ENCODE results near the gene SLC27A5.
A peak's percentile ranks its signal among the peaks of the same experiment; 100 is the strongest.

Gene SLC27A5

GRCh38 chr19:58479736-58480480 is 31.9 kb downstream of the SLC27A5 start:
- DNase-seq (ENCODE audit: extremely low read depth, insufficient read length), result no peak
- no peak overlapping the region for H3K4me3 ChIP-seq (replicated peaks; ENCODE audit: low read depth, low read length)
- no peak for TF ChIP-seq CTCF (IDR thresholded peaks at IDR 0.05; ENCODE audit: insufficient read depth, low read length, poor library complexity, severe bottlenecking)
- H3K36me3 ChIP-seq (ENCODE audit: control insufficient read depth, insufficient read depth, low read length), result peaks cover 6% of the 10 kb centered on the region; the same call in 1 of the 2 replicates
- H3K27me3 ChIP-seq (replicated peaks; ENCODE audit: control insufficient read depth, insufficient read depth, low read length), result no peaks in the 10 kb centered on the region

GRCh38 chr19:58479303-58479702 is 32.5 kb downstream of the SLC27A5 start:
- Histone ChIP-seq H3K4me3 (replicated peaks; ENCODE audit: low read depth, low read length) (no peak overlapping the region), H3K36me3 (ENCODE audit: control insufficient read depth, insufficient read depth, low read length) (peaks cover 6% of the 10 kb centered on the region; the same call in 1 of the 2 replicates), H3K27me3 (replicated peaks; ENCODE audit: control insufficient read depth, insufficient read depth, low read length) (no peaks in the 10 kb centered on the region)
- TF ChIP-seq CTCF (IDR thresholded peaks at IDR 0.05; ENCODE audit: insufficient read depth, low read length, poor library complexity, severe bottlenecking), result no peak
- DNase-seq (ENCODE audit: extremely low read depth, insufficient read length), result no peak

- H3K4me3 ChIP-seq (replicated peaks; ENCODE audit: low read depth, low read length), result no peak overlapping the region
- peaks cover 9% of the 10 kb centered on the region; the same call in 1 of the 2 replicates for H3K36me3 ChIP-seq (ENCODE audit: control insufficient read depth, insufficient read depth, low read length)
- no peak for DNase-seq (ENCODE audit: extremely low read depth, insufficient read length)
- TF ChIP-seq CTCF (IDR thresholded peaks at IDR 0.05; ENCODE audit: insufficient read depth, low read length, poor library complexity, severe bottlenecking), result no peak
- no peaks in the 10 kb centered on the region for H3K27me3 ChIP-seq (replicated peaks; ENCODE audit: control insufficient read depth, insufficient read depth, low read length)
These were observed 33.9 kb downstream of the SLC27A5 start for GRCh38 chr19:58477871-58478270.

GRCh38 chr19:58477130-58477529 is 34.7 kb downstream of the SLC27A5 start:
- Histone ChIP-seq H3K36me3 (ENCODE audit: control insufficient read depth, insufficient read depth, low read length) (peaks cover 14% of the 10 kb centered on the region), H3K4me3 (replicated peaks; ENCODE audit: low read depth, low read length) (no peak overlapping the region; the same call in 1 of the 2 replicates)

GRCh38 chr19:58476498-58477015 is 35.2 kb downstream of the SLC27A5 start:
- H3K27me3 ChIP-seq (replicated peaks; ENCODE audit: control insufficient read depth, insufficient read depth, low read length), result no peaks in the 10 kb centered on the region
- DNase-seq (ENCODE audit: extremely low read depth, insufficient read length), result no peak
- H3K36me3 ChIP-seq (ENCODE audit: control insufficient read depth, insufficient read depth, low read length), result peaks cover 17% of the 10 kb centered on the region
- no peak for TF ChIP-seq CTCF (IDR thresholded peaks at IDR 0.05; ENCODE audit: insufficient read depth, low read length, poor library complexity, severe bottlenecking)
- peak overlapping the region; percentile 70 for H3K4me3 ChIP-seq (replicated peaks; ENCODE audit: low read depth, low read length)

More at GRCh38 chr19:58477130-58477529, 34.7 kb downstream of the SLC27A5 start:
- TF ChIP-seq CTCF (IDR thresholded peaks at IDR 0.05; ENCODE audit: insufficient read depth, low read length, poor library complexity, severe bottlenecking), result no peak
- no peaks in the 10 kb centered on the region for H3K27me3 ChIP-seq (replicated peaks; ENCODE audit: control insufficient read depth, insufficient read depth, low read length)
- no peak for DNase-seq (ENCODE audit: extremely low read depth, insufficient read length)
